ENCODE results near the gene VPS52.
A peak's percentile ranks its signal among the peaks of the same experiment; 100 is the strongest.
"Not testable (repeated sequence)": the region's sequence is repeated elsewhere in the genome, so short reads cannot be mapped to it uniquely, and the experiment has no call there.

The VPS52 gene

GRCh38 chr6:33250731-33251130, 20.9 kb downstream of the VPS52 start:
- DNase-seq (ENCODE audit: low read depth in 2 of 2, low spot score in 1 of 2), result no peak

- no peak for DNase-seq (ENCODE audit: low read depth in 2 of 2, low spot score in 1 of 2)
Measured at GRCh38 chr6:33249732-33250630, 21.7 kb downstream of the VPS52 start.

GRCh38 chr6:33248932-33249731, 22.5 kb downstream of the VPS52 start:
- DNase-seq (ENCODE audit: low read depth in 2 of 2, low spot score in 1 of 2), result peak; percentile 84 to 87

GRCh38 chr6:33248643-33248931, 23.1 kb downstream of the VPS52 start:
- no peak for DNase-seq (ENCODE audit: low read depth in 2 of 2, low spot score in 1 of 2)

- DNase-seq (ENCODE audit: low read depth in 2 of 2, low spot score in 1 of 2), result peak; percentile 86 to 88
Measured at GRCh38 chr6:33247977-33248642, 23.6 kb downstream of the VPS52 start.

- DNase-seq (ENCODE audit: low read depth in 2 of 2, low spot score in 1 of 2), result no peak
Measured at GRCh38 chr6:33243476-33243875, 28.2 kb downstream of the VPS52 start.

- DNase-seq (ENCODE audit: low read depth in 2 of 2, low spot score in 1 of 2), result no peak
Measured at GRCh38 chr6:33241968-33242367, 29.7 kb downstream of the VPS52 start.

GRCh38 chr6:33237741-33238140, 33.9 kb downstream of the VPS52 start:
- DNase-seq (ENCODE audit: low read depth in 2 of 2, low spot score in 1 of 2), result no peak

- DNase-seq (ENCODE audit: low read depth in 2 of 2, low spot score in 1 of 2), result no peak
Measured at GRCh38 chr6:33236852-33237251, 34.8 kb downstream of the VPS52 start.

- no peak for DNase-seq (ENCODE audit: low read depth in 2 of 2, low spot score in 1 of 2)
Measured at GRCh38 chr6:33236328-33236727, 35.3 kb downstream of the VPS52 start.

GRCh38 chr6:33235221-33235634, 36.4 kb downstream of the VPS52 start:
- no peak for DNase-seq (ENCODE audit: low read depth in 2 of 2, low spot score in 1 of 2)

- not testable (repeated sequence) for DNase-seq (ENCODE audit: low read depth in 2 of 2, low spot score in 1 of 2)
Measured at GRCh38 chr6:33226503-33227120, 45.1 kb downstream of the VPS52 start.

- no peak for DNase-seq (ENCODE audit: low read depth in 2 of 2, low spot score in 1 of 2)
Measured at GRCh38 chr6:33217681-33218080, 54.0 kb downstream of the VPS52 start.

GRCh38 chr6:33217246-33217645, 54.4 kb downstream of the VPS52 start:
- DNase-seq (ENCODE audit: low read depth in 2 of 2, low spot score in 1 of 2), result no peak

GRCh38 chr6:33216117-33216649, 55.5 kb downstream of the VPS52 start:
- DNase-seq (ENCODE audit: low read depth in 2 of 2, low spot score in 1 of 2), result no peak

- no peak for DNase-seq (ENCODE audit: low read depth in 2 of 2, low spot score in 1 of 2)
Measured at GRCh38 chr6:33215271-33216116, 56.2 kb downstream of the VPS52 start.

GRCh38 chr6:33213989-33214335, 57.7 kb downstream of the VPS52 start:
- DNase-seq (ENCODE audit: low read depth in 2 of 2, low spot score in 1 of 2), result no peak

- DNase-seq (ENCODE audit: low read depth in 2 of 2, low spot score in 1 of 2), result no peak
Measured at GRCh38 chr6:33213166-33213988, 58.3 kb downstream of the VPS52 start.

GRCh38 chr6:33212857-33213165, 58.9 kb downstream of the VPS52 start:
- DNase-seq (ENCODE audit: low read depth in 2 of 2, low spot score in 1 of 2), result no peak

Data from stimulated activated CD8-positive, alpha-beta memory T cell treated with anti-CD3 and anti-CD28 coated beads, Interleukin-4, amount 100 ng/mL, for 1 hour (primary cell).